K562 (cell line): Measurements from ENCODE around the gene LRP2. TPM values are rescaled to one million over a fixed set of nuclear protein-coding genes. Genes with fewer than 3 reads are reported as not detected.
A peak's percentile ranks its signal among the peaks of the same experiment; 100 is the strongest.

Experiments used
- DMBX1 ChIP-seq: fragments of 250-450 bp; sonication (Bioruptor Pico); IDR thresholded peaks from 2 replicates; pipeline ENCODE4 v1.8.0; 2022; ENCODE audit warnings: inconsistent platforms, mild to moderate bottlenecking, moderate library complexity, borderline replicate concordance
- FOSL1 ChIP-seq: fragments of 200-800 bp; sonication (Bioruptor generic); conservative IDR thresholded peaks from 2 replicates; pipeline ENCODE4 v1.6.1; 2016; ENCODE audit warnings: missing genetic modification characterization, missing compliant biosample characterization
- GATA2 ChIP-seq: sonication (generic); formaldehyde crosslinking; IDR thresholded peaks from 2 replicates; pipeline ENCODE4 v1.4.0; 2020; ENCODE audit warnings: mild to moderate bottlenecking, missing genetic modification reagents
- HSF4 ChIP-seq: fragments of 250-450 bp; sonication (Bioruptor Pico); IDR thresholded peaks from 2 replicates; pipeline ENCODE4 v2.1.2; 2022; ENCODE audit warnings: mild to moderate bottlenecking, moderate library complexity, borderline replicate concordance
- JUNB ChIP-seq: fragments of 450-650 bp; formaldehyde crosslinking; conservative IDR thresholded peaks from 2 replicates; pipeline ENCODE4 v1.4.0; 2020; ENCODE audit warnings: mild to moderate bottlenecking
- KHSRP ChIP-seq: fragments of 450-650 bp; IDR thresholded peaks from 2 replicates; pipeline ENCODE4 v1.6.1; 2017
- MCM7 ChIP-seq, 2 experiments: fragments of 450-650 bp; IDR thresholded peaks; 2 replicates each; pipeline ENCODE4 v1.6.1; 2016 to 2018
- NR2C2 ChIP-seq, 2 experiments: fragments of 200-800 bp in 1 of 2; sonication (Bioruptor generic) in 1 of 2; sonication (generic) in 1 of 2; formaldehyde crosslinking in 1 of 2; IDR thresholded peaks; 2 replicates each; pipeline versions ENCODE4 v1.6.1 to v1.8.0; 2016 to 2022; ENCODE audit warnings: mild to moderate bottlenecking in 1 of 2, missing compliant biosample characterization in 1 of 2, missing genetic modification characterization in 1 of 2, missing genetic modification reagents in 1 of 2
- RAD51 ChIP-seq: fragments of 450-650 bp; IDR thresholded peaks from 2 replicates; pipeline ENCODE4 v1.7.1; 2016; ENCODE audit warnings: low read depth, mild to moderate bottlenecking, borderline replicate concordance
- RBM17 ChIP-seq: fragments of 200-400 bp; formaldehyde crosslinking; IDR thresholded peaks from 2 replicates; pipeline ENCODE4 v1.6.1; 2017; ENCODE audit warnings: low read depth, mild to moderate bottlenecking, low read length, borderline replicate concordance
- STAG1 ChIP-seq: sonication (generic); formaldehyde crosslinking; IDR thresholded peaks from 2 replicates; pipeline ENCODE4 v1.5.0; 2020; ENCODE audit warnings: missing genetic modification reagents, borderline replicate concordance
- TCF7L2 ChIP-seq: fragments of 150-350 bp; IDR thresholded peaks from 2 replicates; pipeline ENCODE4 v1.6.1; 2016; ENCODE audit warnings: low read depth, mild to moderate bottlenecking, low read length, moderate library complexity
- ZBTB26 ChIP-seq: fragments of 450-650 bp; formaldehyde crosslinking; IDR thresholded peaks from 2 replicates; pipeline ENCODE4 v1.4.0; 2022; ENCODE audit warnings: missing genetic modification characterization
- ZBTB43 ChIP-seq: sonication (generic); formaldehyde crosslinking; IDR thresholded peaks from 2 replicates; pipeline ENCODE4 v1.8.0; 2023; ENCODE audit warnings: mild to moderate bottlenecking, missing genetic modification reagents
- ZC3H11A ChIP-seq: IDR thresholded peaks from 2 replicates; pipeline ENCODE4 v1.6.1; 2012; ENCODE audit warnings: low read depth, low read length, improper control_type of control experiment
- ZFP91 ChIP-seq: sonication (generic); formaldehyde crosslinking; IDR thresholded peaks from 2 replicates; pipeline ENCODE4 v1.8.0; 2022; ENCODE audit warnings: mild to moderate bottlenecking, missing genetic modification reagents
- polyA plus RNA-seq, 8 experiments: library from polyadenylated mRNA; depleted of rRNA in 4 of 8; stranded (reverse) in 5 of 8; unstranded in 3 of 8; fragments of >200 nt; fragmentation: Nextera tagmentation in 2 of 8; fragmentation: Illumina TruSeq in 1 of 8; extraction: Ambion mirVana in 2 of 8; extraction: Trizol in 1 of 8; gene quantifications; 2 replicates each; pipeline versions ENCODE4 v1.2.1 to v1.2.3, GENCODE V29; 2011 to 2014; ENCODE audit warnings: inconsistent platforms in 1 of 8, missing spikeins in 1 of 8
- total RNA-seq, 7 experiments: library from RNA; depleted of rRNA in 6 of 7; stranded (reverse); fragments of >200 nt in 6 of 7; fragmentation: Illumina TruSeq in 2 of 7; extraction: Trizol in 2 of 7; gene quantifications; 2 replicates each; pipeline versions ENCODE4 v1.2.1 to v1.2.3, GENCODE V29; 2011 to 2021; ENCODE audit warnings: low replicate concordance in 1 of 7
- TF ChIP-seq, protein P1 (sequence below): sonication (generic); formaldehyde crosslinking; IDR thresholded peaks from 2 replicates; pipeline ENCODE4 v1.8.0; 2023; ENCODE audit warnings: missing genetic modification reagents, mild to moderate bottlenecking, borderline replicate concordance

The LRP2 gene
- total and polyA plus RNA-seq, 9 of the 15 experiments (the other 6 are each of a cell fraction or from before 2014, with no cell fraction given), result 0.04 to 0.18 (median 0.11) TPM; not detected in 1

GRCh38 chr2:169109502-169110409 is 252.6 kb downstream of the LRP2 start (continued):
- no peak for TF ChIP-seq TCF7L2
- TF ChIP-seq KHSRP, result no peak
- no peak for TF ChIP-seq GATA2 (CRISPR knock-in tag)
- TF ChIP-seq MCM7 (IDR thresholded peaks at IDR 0.05), result no peak
- no peak for TF ChIP-seq ZBTB43 (CRISPR knock-in tag)
- no peak for TF ChIP-seq RAD51
- TF ChIP-seq ZC3H11A, result no peak
- TF ChIP-seq STAG1, result peak; percentile 75; the same call in 1 of the 2 replicates
- no peak for TF ChIP-seq JUNB (CRISPR knock-in tag)
- no peak for TF ChIP-seq FOSL1 (tag)
- TF ChIP-seq HSF4 (CRISPR knock-in tag), result no peak
- no peak for TF ChIP-seq NR2C2 (CRISPR knock-in tag; IDR thresholded peaks at IDR 0.05)
- no peak for TF ChIP-seq NR2C2 (tag; IDR thresholded peaks at IDR 0.05)
- TF ChIP-seq, protein P1, sequence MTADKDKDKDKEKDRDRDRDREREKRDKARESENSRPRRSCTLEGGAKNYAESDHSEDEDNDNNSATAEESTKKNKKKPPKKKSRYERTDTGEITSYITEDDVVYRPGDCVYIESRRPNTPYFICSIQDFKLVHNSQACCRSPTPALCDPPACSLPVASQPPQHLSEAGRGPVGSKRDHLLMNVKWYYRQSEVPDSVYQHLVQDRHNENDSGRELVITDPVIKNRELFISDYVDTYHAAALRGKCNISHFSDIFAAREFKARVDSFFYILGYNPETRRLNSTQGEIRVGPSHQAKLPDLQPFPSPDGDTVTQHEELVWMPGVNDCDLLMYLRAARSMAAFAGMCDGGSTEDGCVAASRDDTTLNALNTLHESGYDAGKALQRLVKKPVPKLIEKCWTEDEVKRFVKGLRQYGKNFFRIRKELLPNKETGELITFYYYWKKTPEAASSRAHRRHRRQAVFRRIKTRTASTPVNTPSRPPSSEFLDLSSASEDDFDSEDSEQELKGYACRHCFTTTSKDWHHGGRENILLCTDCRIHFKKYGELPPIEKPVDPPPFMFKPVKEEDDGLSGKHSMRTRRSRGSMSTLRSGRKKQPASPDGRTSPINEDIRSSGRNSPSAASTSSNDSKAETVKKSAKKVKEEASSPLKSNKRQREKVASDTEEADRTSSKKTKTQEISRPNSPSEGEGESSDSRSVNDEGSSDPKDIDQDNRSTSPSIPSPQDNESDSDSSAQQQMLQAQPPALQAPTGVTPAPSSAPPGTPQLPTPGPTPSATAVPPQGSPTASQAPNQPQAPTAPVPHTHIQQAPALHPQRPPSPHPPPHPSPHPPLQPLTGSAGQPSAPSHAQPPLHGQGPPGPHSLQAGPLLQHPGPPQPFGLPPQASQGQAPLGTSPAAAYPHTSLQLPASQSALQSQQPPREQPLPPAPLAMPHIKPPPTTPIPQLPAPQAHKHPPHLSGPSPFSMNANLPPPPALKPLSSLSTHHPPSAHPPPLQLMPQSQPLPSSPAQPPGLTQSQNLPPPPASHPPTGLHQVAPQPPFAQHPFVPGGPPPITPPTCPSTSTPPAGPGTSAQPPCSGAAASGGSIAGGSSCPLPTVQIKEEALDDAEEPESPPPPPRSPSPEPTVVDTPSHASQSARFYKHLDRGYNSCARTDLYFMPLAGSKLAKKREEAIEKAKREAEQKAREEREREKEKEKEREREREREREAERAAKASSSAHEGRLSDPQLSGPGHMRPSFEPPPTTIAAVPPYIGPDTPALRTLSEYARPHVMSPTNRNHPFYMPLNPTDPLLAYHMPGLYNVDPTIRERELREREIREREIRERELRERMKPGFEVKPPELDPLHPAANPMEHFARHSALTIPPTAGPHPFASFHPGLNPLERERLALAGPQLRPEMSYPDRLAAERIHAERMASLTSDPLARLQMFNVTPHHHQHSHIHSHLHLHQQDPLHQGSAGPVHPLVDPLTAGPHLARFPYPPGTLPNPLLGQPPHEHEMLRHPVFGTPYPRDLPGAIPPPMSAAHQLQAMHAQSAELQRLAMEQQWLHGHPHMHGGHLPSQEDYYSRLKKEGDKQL (CRISPR knock-in tag), result no peak
- no peak for TF ChIP-seq DMBX1
- no peak for TF ChIP-seq ZFP91 (CRISPR knock-in tag)
- TF ChIP-seq RBM17, result no peak
- TF ChIP-seq ZBTB26, result 0 out of 2 replicates have a peak, but pooled peaks have one; percentile 16
